Natural killer cell (primary cell): ENCODE results near the gene A2M. TPM values are rescaled to one million over a fixed set of nuclear protein-coding genes. Genes with fewer than 3 reads are reported as not detected.

Experiments used
- ATAC-seq, 3 donors: fragments of 150-1000 bp in 2 of 3; fragments of 200-7000 bp in 1 of 3; cut with Tn5 transposase; 1 replicate in 1 of 3; 2 replicates in 2 of 3; pipeline ENCODE4 v1.10.0; 2021; ENCODE audit warnings: mild to moderate bottlenecking in 2 of 3, moderate library complexity in 2 of 3
- DNase-seq, 2 donors: peaks; one replicate each; pipeline versions ENCODE4 v3.0.0 to v3.0.0-alpha.2; 2013 to 2021; ENCODE audit warnings: mixed read lengths in 1 of 2
- H3K27ac ChIP-seq: one replicate; pipeline ENCODE4 v1.5.1; 2013; ENCODE audit warnings: mild to moderate bottlenecking, low read length
- H3K27me3 ChIP-seq: one replicate; pipeline ENCODE4 v1.6.1; 2013; ENCODE audit warnings: low read length; ENCODE audit not compliant: control insufficient read depth, insufficient read depth
- H3K36me3 ChIP-seq: one replicate; pipeline ENCODE4 v1.6.1; 2013; ENCODE audit warnings: low read length; ENCODE audit not compliant: control insufficient read depth, insufficient read depth
- H3K4me1 ChIP-seq: one replicate; pipeline ENCODE4 v1.6.1; 2013; ENCODE audit warnings: low read length; ENCODE audit not compliant: control insufficient read depth, insufficient read depth
- H3K4me3 ChIP-seq: one replicate; pipeline ENCODE4 v1.5.1; 2013; ENCODE audit warnings: low read length
- H3K9me3 ChIP-seq: one replicate; pipeline ENCODE4 v1.6.1; 2013; ENCODE audit warnings: low read length; ENCODE audit not compliant: control insufficient read depth, insufficient read depth
- H3K27ac Mint-ChIP-seq, 2 donors: one replicate each; pipeline ENCODE4 v1.8.0; 2022; ENCODE audit warnings: mild to moderate bottlenecking in 2 of 2, mixed read lengths in 2 of 2, moderate library complexity in 1 of 2
- H3K27me3 Mint-ChIP-seq, 2 donors: one replicate each; pipeline ENCODE4 v1.8.0; 2022; ENCODE audit warnings: low read depth in 2 of 2, mixed read lengths in 2 of 2
- H3K36me3 Mint-ChIP-seq: one replicate; pipeline ENCODE4 v1.8.0; 2022; ENCODE audit warnings: mixed read lengths
- H3K4me1 Mint-ChIP-seq, 2 donors: one replicate each; pipeline ENCODE4 v1.8.0; 2022; ENCODE audit warnings: mixed read lengths in 2 of 2
- H3K4me3 Mint-ChIP-seq: one replicate; pipeline ENCODE4 v1.8.0; 2022; ENCODE audit warnings: mild to moderate bottlenecking, moderate library complexity, mixed read lengths
- H3K9me3 Mint-ChIP-seq, 2 donors: one replicate each; pipeline ENCODE4 v1.8.0; 2022; ENCODE audit warnings: mixed read lengths in 2 of 2
- WGBS: methylation state at CpG from one replicate; pipeline ENCODE4 v1.1.7; 2013; ENCODE audit warnings: missing lambda C conversion rate; ENCODE audit not compliant: insufficient coverage; 5-methylcytosine and 5-hydroxymethylcytosine counted together
- intact Hi-C: fragments of 100-400 bp; cut with micrococcal nuclease; formaldehyde crosslinking; loops from one replicate; pipeline ENCODE4 v1.14.2; 2022
- total RNA-seq, 4 donors: library from RNA; stranded (reverse); fragments of 120-200 nt in 1 of 4; gene quantifications; one replicate each; pipeline versions ENCODE4 v1.2.3 to v1.2.4, GENCODE V29; 2013 to 2022
- TF ChIP-seq, protein P1 (sequence below): fragments of 200-600 bp; IDR thresholded peaks from one replicate; pipeline ENCODE4 v1.8.0; 2022; ENCODE audit warnings: antibody characterized with exemption

Gene A2M
- total RNA-seq, 3 donors from 2014 or later (not counting 1 experiment from before 2014, with no cell fraction given) = 0.08 TPM; not detected in 2

DNA sequence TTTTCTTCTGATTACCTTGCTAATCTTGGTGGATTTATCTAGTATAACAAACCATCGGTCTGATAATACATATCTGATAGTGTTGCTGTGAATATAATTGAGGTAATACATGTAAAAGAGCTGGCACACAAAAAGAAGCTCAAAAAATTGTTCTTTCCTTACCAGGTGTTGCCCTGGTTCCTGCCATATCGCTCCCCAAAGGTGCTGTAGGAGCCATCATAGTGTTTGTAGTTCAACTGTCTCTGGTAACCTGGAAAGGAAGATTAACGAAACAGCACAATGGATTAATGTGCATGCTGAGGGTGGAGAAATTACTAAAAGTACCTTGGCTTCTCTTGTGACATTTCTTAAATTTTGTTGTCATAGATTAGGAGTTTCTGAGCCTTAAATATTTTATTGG, 36.6 kb downstream of the A2M start:
- intact Hi-C loops = no loop called here
- Mint-ChIP-seq H3K4me1 (peaks cover 0 to 21% of the 10 kb centered on the region in 2 donors), H3K36me3 (peaks cover 33% of the 10 kb centered on the region), H3K9me3 (peaks cover 7 to 8% of the 10 kb centered on the region in 2 donors), H3K4me3 (no peak overlapping the region), H3K27me3 (peaks cover 0 to 5% of the 10 kb centered on the region in 2 donors), H3K27ac (peak overlapping the region in 1 of 2 donors; percentile 4)
- no peaks in the 10 kb centered on the region for H3K27me3 ChIP-seq
- no peak overlapping the region for H3K27ac ChIP-seq
- 97% methylated on average over 3 of the region's 3 CpGs for WGBS
- ATAC-seq = no peak
- no peaks in the 10 kb centered on the region for H3K9me3 ChIP-seq
- TF ChIP-seq, protein P1, sequence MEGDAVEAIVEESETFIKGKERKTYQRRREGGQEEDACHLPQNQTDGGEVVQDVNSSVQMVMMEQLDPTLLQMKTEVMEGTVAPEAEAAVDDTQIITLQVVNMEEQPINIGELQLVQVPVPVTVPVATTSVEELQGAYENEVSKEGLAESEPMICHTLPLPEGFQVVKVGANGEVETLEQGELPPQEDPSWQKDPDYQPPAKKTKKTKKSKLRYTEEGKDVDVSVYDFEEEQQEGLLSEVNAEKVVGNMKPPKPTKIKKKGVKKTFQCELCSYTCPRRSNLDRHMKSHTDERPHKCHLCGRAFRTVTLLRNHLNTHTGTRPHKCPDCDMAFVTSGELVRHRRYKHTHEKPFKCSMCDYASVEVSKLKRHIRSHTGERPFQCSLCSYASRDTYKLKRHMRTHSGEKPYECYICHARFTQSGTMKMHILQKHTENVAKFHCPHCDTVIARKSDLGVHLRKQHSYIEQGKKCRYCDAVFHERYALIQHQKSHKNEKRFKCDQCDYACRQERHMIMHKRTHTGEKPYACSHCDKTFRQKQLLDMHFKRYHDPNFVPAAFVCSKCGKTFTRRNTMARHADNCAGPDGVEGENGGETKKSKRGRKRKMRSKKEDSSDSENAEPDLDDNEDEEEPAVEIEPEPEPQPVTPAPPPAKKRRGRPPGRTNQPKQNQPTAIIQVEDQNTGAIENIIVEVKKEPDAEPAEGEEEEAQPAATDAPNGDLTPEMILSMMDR = no peak
- H3K4me3 ChIP-seq = no peak overlapping the region
- DNase-seq = no peak
- peaks cover 11% of the 10 kb centered on the region for H3K36me3 ChIP-seq
- H3K4me1 ChIP-seq = no peaks in the 10 kb centered on the region

- Mint-ChIP-seq H3K27me3 (peaks cover 0 to 2% of the 10 kb centered on the region in 2 donors), H3K4me1 (peaks cover 0 to 15% of the 10 kb centered on the region in 2 donors), H3K27ac (no peak overlapping the region), H3K4me3 (no peak overlapping the region), H3K9me3 (peaks cover 0 to 3% of the 10 kb centered on the region in 2 donors), H3K36me3 (peaks cover 24% of the 10 kb centered on the region)
- H3K4me1 ChIP-seq = no peaks in the 10 kb centered on the region
- ATAC-seq = no peak
- DNase-seq = no peak
- H3K27me3 ChIP-seq = no peaks in the 10 kb centered on the region
- H3K9me3 ChIP-seq = no peaks in the 10 kb centered on the region
- peaks cover 19% of the 10 kb centered on the region for H3K36me3 ChIP-seq
- TF ChIP-seq, protein P1 = no peak
- intact Hi-C loops = no loop called here
- 91% methylated on average over 2 of the region's 5 CpGs for WGBS
- no peak overlapping the region for H3K4me3 ChIP-seq
- H3K27ac ChIP-seq = no peak overlapping the region
These were observed 38.3 kb downstream of the A2M start for GRCh38 chr12:9077152-9078031.

DNA sequence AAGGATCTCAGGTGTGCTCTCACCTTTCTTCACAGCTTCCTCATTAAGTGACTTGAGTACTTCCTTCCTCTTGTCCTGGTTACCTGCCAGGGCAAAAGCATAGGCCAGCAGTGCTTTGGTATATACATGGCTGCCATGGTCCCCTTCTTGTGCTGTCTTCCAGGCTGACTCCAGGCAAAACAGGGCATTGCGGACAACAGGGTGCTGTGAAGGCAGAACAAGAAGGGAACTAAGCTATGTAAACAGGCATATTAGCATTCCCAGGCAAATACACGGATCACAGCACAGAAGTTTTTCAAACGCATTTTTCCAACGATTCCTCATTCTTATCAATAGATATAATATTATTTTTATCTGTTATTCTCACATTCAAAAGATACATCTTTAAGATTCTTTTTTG, 39.0 kb downstream of the A2M start:
- Mint-ChIP-seq H3K4me1 (peaks cover 0 to 15% of the 10 kb centered on the region in 2 donors), H3K4me3 (no peak overlapping the region), H3K27ac (no peak overlapping the region), H3K36me3 (peaks cover 17% of the 10 kb centered on the region), H3K9me3 (peaks cover 0 to 3% of the 10 kb centered on the region in 2 donors), H3K27me3 (peaks cover 0 to 2% of the 10 kb centered on the region in 2 donors)
- TF ChIP-seq, protein P1 = no peak
- Histone ChIP-seq H3K4me3 (no peak overlapping the region), H3K27me3 (no peaks in the 10 kb centered on the region), H3K9me3 (no peaks in the 10 kb centered on the region), H3K27ac (no peak overlapping the region), H3K36me3 (peaks cover 18% of the 10 kb centered on the region), H3K4me1 (no peaks in the 10 kb centered on the region)
- DNase-seq = no peak
- intact Hi-C loops = no loop called here
- no peak for ATAC-seq
- 96% methylated on average over 1 of the region's 4 CpGs for WGBS
